K562 treated with DMSO at 1 percent for 24 hours (cell line): Measurements from ENCODE around the gene SLC6A18. TPM values are rescaled to one million over a fixed set of nuclear protein-coding genes. Genes with fewer than 3 reads are reported as not detected.

Source experiments
- total RNA-seq: library from RNA; unstranded; fragments of 300-600 nt; gene quantifications from 2 replicates; pipeline ENCODE4 v1.2.3, GENCODE V29; 2022; ENCODE audit warnings: low read depth; ENCODE audit not compliant: insufficient read depth

Gene SLC6A18, protein sequence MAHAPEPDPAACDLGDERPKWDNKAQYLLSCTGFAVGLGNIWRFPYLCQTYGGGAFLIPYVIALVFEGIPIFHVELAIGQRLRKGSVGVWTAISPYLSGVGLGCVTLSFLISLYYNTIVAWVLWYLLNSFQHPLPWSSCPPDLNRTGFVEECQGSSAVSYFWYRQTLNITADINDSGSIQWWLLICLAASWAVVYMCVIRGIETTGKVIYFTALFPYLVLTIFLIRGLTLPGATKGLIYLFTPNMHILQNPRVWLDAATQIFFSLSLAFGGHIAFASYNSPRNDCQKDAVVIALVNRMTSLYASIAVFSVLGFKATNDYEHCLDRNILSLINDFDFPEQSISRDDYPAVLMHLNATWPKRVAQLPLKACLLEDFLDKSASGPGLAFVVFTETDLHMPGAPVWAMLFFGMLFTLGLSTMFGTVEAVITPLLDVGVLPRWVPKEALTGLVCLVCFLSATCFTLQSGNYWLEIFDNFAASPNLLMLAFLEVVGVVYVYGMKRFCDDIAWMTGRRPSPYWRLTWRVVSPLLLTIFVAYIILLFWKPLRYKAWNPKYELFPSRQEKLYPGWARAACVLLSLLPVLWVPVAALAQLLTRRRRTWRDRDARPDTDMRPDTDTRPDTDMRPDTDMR
- total RNA-seq, result not detected in 2 replicates

DNA sequence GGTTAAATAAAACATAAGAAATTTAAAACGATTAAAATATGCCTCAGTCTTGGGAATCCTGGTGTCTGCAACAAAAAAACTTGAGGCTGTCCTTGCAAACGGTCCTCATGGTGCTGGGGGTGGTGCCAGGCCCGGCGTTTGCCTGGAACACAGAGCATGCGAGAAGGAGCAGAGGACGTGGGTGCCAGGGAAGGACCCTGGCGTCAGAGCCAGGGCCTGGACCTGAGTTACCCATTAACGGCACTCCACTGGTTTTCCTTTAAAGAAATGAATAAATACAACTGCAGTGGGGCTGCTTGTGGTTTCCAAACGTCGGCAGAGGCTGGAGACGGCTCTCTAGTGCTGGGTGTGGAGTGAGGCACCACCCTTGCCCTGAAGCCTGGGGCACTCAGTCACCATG is at the start of gene SLC6A18:
Gene SLC6A18, plus strand, starts transcription at position 301 of the 400 bp plus-strand sequence. Its CDS starts 97 bp downstream, at position 398.

DNA sequence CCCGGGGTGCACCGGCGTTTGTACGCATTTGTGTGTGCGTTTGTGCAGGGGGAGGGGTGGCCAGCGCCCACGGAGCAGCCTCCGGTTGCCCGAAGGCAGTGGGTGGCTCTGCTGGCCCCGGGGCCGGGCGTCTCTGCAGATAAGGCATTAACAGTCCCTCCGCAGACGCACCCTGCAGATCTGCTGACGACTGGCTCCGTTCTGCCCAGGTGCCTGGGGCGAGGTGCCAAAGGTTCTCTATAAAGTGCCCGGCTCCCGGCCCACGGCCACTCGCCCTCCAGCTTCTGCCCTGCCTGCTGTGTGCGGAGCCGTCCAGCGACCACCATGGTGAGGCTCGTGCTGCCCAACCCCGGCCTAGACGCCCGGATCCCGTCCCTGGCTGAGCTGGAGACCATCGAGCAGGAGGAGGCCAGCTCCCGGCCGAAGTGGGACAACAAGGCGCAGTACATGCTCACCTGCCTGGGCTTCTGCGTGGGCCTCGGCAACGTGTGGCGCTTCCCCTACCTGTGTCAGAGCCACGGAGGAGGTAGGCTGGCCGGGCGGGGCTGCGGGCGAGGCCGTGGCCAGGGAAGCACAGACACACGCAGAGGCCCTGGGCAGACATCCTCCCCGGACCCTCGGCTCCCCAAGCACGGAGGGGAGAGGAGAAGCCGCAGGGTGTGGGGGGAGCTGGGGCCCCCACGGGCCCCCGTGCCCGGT is 23.7 kb upstream of the SLC6A18 start, which contains the start of gene SLC6A19:
Gene SLC6A19, plus strand, starts transcription at position 269 of the 699 bp plus-strand sequence. Its CDS starts 56 bp downstream, at position 325.

DNA sequence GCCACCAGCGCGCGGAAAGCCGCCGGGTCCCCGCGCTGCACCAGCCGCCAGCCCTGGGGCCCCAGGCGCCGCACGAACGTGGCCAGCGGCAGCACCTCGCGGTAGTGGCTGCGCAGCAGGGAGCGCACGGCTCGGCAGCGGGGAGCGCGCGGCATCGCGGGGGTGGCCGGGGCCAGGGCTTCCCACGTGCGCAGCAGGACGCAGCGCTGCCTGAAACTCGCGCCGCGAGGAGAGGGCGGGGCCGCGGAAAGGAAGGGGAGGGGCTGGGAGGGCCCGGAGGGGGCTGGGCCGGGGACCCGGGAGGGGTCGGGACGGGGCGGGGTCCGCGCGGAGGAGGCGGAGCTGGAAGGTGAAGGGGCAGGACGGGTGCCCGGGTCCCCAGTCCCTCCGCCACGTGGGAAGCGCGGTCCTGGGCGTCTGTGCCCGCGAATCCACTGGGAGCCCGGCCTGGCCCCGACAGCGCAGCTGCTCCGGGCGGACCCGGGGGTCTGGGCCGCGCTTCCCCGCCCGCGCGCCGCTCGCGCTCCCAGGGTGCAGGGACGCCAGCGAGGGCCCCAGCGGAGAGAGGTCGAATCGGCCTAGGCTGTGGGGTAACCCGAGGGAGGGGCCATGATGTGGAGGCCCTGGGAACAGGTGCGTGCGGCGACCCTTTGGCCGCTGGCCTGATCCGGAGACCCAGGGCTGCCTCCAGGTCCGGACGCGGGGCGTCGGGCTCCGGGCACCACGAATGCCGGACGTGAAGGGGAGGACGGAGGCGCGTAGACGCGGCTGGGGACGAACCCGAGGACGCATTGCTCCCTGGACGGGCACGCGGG is 69.9 kb downstream of the SLC6A18 start, which contains the start of gene TERT:
Gene TERT, minus strand, starts transcription at position 234 of the 815 bp plus-strand sequence. Its CDS starts 79 bp downstream, at position 155.

Other genes with a start within 250 kb of the SLC6A18 start
- gene NKD2, start 216.6 kb upstream of the SLC6A18 start, total RNA-seq, result 0.54 and 1.1 TPM in 2 replicates
- 5.5 and 6.3 TPM in 2 replicates for gene SLC12A7, start 113.3 kb upstream of the SLC6A18 start, total RNA-seq
- gene SLC6A19, start 23.8 kb upstream of the SLC6A18 start, total RNA-seq, result 0.29 and 0.68 TPM in 2 replicates
- not detected in 2 replicates for gene TERT, start 69.7 kb downstream of the SLC6A18 start, total RNA-seq
- gene CLPTM1L, start 119.7 kb downstream of the SLC6A18 start, total RNA-seq, result 132 TPM in 2 replicates
- gene SLC6A3, start 220.1 kb downstream of the SLC6A18 start, total RNA-seq, result not detected in 2 replicates